Testis (tissue), 3 donors: ENCODE measurements around the gene POMP. TPM values are rescaled to one million over a fixed set of nuclear protein-coding genes. Genes with fewer than 3 reads are reported as not detected.

Source experiments
- DNase-seq: peaks from one replicate; pipeline ENCODE4 v3.0.0-alpha.2; 2019
- H3K27ac ChIP-seq, 2 donors: fragments of 200-600 bp; sonication (generic); one replicate each; pipeline ENCODE4 v1.5.1; 2019
- H3K27me3 ChIP-seq: fragments of 200-600 bp; sonication (generic); one replicate; pipeline ENCODE4 v1.5.1; 2019
- H3K36me3 ChIP-seq: fragments of 200-600 bp; sonication (generic); one replicate; pipeline ENCODE4 v1.5.1; 2017; ENCODE audit warnings: low read depth; ENCODE audit errors: missing control alignments
- H3K4me1 ChIP-seq: fragments of 200-600 bp; sonication (generic); one replicate; pipeline ENCODE4 v1.5.1; 2019
- H3K4me3 ChIP-seq, 2 donors: fragments of 200-600 bp; sonication (generic); one replicate each; pipeline ENCODE4 v1.5.1; 2017 to 2019
- H3K9me3 ChIP-seq: fragments of 200-600 bp; sonication (generic); one replicate; pipeline ENCODE4 v1.5.1; 2017
- CTCF ChIP-seq, 3 experiments: fragments of 450-650 bp in 2 of 3; fragments of 200-600 bp in 1 of 3; sonication (generic) in 1 of 3; IDR thresholded peaks; one replicate each; pipeline ENCODE4 v1.5.1; 2016 to 2019; ENCODE audit warnings: antibody characterized with exemption in 3 of 3, mild to moderate bottlenecking in 2 of 3, moderate library complexity in 1 of 3
- POLR2A ChIP-seq: fragments of 450-650 bp; IDR thresholded peaks from one replicate; pipeline ENCODE4 v1.6.1; 2017; ENCODE audit warnings: antibody characterized with exemption, mild to moderate bottlenecking, moderate library complexity
- WGBS, 2 donors: methylation state at CpG; one replicate each; pipeline ENCODE4 v1.1.5; 2018; 5-methylcytosine and 5-hydroxymethylcytosine counted together
- intact Hi-C: fragments of 100-400 bp; cut with DNase I; formaldehyde crosslinking; loops from one replicate; pipeline ENCODE4 v1.15.1; 2023; ENCODE audit warnings: low total_unique reads
- polyA plus RNA-seq: library from polyadenylated mRNA; stranded (reverse); fragments of 350-450 nt; fragmentation: Illumina TruSeq; extraction: RNeasy Lipid Tissue Mini Kit (QIAGEN cat#74804); gene quantifications from one replicate; pipeline ENCODE4 v1.2.3, GENCODE V29; 2014; ENCODE audit warnings: low read depth, low replicate concordance; ENCODE audit not compliant: insufficient read depth
- total RNA-seq, 2 donors: library from RNA; depleted of rRNA; stranded (reverse); fragments of >200 nt; gene quantifications; one replicate each; pipeline ENCODE4 v1.2.3, GENCODE V29; 2016

The POMP gene
- total and polyA plus RNA-seq, 3 donors from 2014 or later, result 53.4 to 114 (median 57.3) TPM

- WGBS, 2 donors, result 88 to 93% methylated on average over 6 to 11 of the region's 11 CpGs
- DNase-seq, result no peak
- intact Hi-C loops, result no loop called here
Observed at GRCh38 chr13:28624707-28625432, 34.1 kb upstream of the POMP start.

GRCh38 chr13:28626266-28626665 lies 32.7 kb upstream of the POMP start:
- Histone ChIP-seq H3K27me3 (no peaks in the 10 kb centered on the region), H3K4me3 (no peak overlapping the region), H3K27ac (no peak overlapping the region), H3K9me3 (no peaks in the 10 kb centered on the region), H3K4me1 (peaks cover 3% of the 10 kb centered on the region), H3K36me3 (no peaks in the 10 kb centered on the region)
- WGBS, 2 donors, result 74 to 85% methylated on average over 5 of the region's 5 CpGs
- intact Hi-C loops, result no loop called here
- no peak for DNase-seq
- TF ChIP-seq POLR2A (no peak), CTCF (IDR thresholded peaks at IDR 0.05) (no peak)

More at GRCh38 chr13:28624707-28625432, 34.1 kb upstream of the POMP start:
- no peaks in the 10 kb centered on the region for H3K36me3 ChIP-seq
- TF ChIP-seq CTCF (IDR thresholded peaks at IDR 0.05) (no peak), POLR2A (no peak)
- H3K27me3 ChIP-seq, result no peaks in the 10 kb centered on the region
- peaks cover 3% of the 10 kb centered on the region for H3K4me1 ChIP-seq
- no peak overlapping the region for H3K27ac ChIP-seq
- H3K4me3 ChIP-seq, result no peak overlapping the region
- no peaks in the 10 kb centered on the region for H3K9me3 ChIP-seq

- no peaks in the 10 kb centered on the region for H3K4me1 ChIP-seq
- no peak overlapping the region for H3K27ac ChIP-seq
- no peaks in the 10 kb centered on the region for H3K9me3 ChIP-seq
- DNase-seq, result no peak
- intact Hi-C loops, result no loop called here
- no peaks in the 10 kb centered on the region for H3K36me3 ChIP-seq
- H3K27me3 ChIP-seq, result no peaks in the 10 kb centered on the region
- 79 to 86% methylated on average over 4 of the region's 4 CpGs for WGBS, 2 donors
- H3K4me3 ChIP-seq, result no peak overlapping the region
- TF ChIP-seq CTCF (IDR thresholded peaks at IDR 0.05), result no peak
Observed at GRCh38 chr13:28628241-28628640, 30.7 kb upstream of the POMP start.

GRCh38 chr13:28630869-28631268 lies 28.1 kb upstream of the POMP start:
- no peaks in the 10 kb centered on the region for H3K9me3 ChIP-seq
- H3K4me1 ChIP-seq, result no peaks in the 10 kb centered on the region
- DNase-seq, result no peak
- no peak overlapping the region for H3K27ac ChIP-seq
- WGBS, 2 donors, result 79 to 83% methylated on average over 4 of the region's 4 CpGs
- H3K36me3 ChIP-seq, result no peaks in the 10 kb centered on the region
- no peak overlapping the region for H3K4me3 ChIP-seq
- intact Hi-C loops, result loop anchor here (10.0 kb wide), 1 partner anchor 306 kb away; no protein-coding TSS in a partner anchor
- no peaks in the 10 kb centered on the region for H3K27me3 ChIP-seq
- TF ChIP-seq CTCF (IDR thresholded peaks at IDR 0.05) (no peak), POLR2A (no peak)

GRCh38 chr13:28631801-28632200 lies 27.1 kb upstream of the POMP start:
- H3K9me3 ChIP-seq, result no peaks in the 10 kb centered on the region
- no peak for DNase-seq
- intact Hi-C loops, result loop anchor here (10.0 kb wide), 1 partner anchor 307 kb away; no protein-coding TSS in a partner anchor
- WGBS, 2 donors, result 79 to 92% methylated on average over 1 of the region's 1 CpG
- H3K4me3 ChIP-seq, result no peak overlapping the region
- H3K4me1 ChIP-seq, result no peaks in the 10 kb centered on the region
- no peaks in the 10 kb centered on the region for H3K27me3 ChIP-seq
- no peak for TF ChIP-seq CTCF (IDR thresholded peaks at IDR 0.05)
- no peak for TF ChIP-seq POLR2A
- H3K36me3 ChIP-seq, result no peaks in the 10 kb centered on the region
- no peak overlapping the region for H3K27ac ChIP-seq
